ENCODE measurements around the gene GNG7.
"Not testable (repeated sequence)": the region's sequence is repeated elsewhere in the genome, so short reads cannot be mapped to it uniquely, and the experiment has no call there.

The GNG7 gene

DNA sequence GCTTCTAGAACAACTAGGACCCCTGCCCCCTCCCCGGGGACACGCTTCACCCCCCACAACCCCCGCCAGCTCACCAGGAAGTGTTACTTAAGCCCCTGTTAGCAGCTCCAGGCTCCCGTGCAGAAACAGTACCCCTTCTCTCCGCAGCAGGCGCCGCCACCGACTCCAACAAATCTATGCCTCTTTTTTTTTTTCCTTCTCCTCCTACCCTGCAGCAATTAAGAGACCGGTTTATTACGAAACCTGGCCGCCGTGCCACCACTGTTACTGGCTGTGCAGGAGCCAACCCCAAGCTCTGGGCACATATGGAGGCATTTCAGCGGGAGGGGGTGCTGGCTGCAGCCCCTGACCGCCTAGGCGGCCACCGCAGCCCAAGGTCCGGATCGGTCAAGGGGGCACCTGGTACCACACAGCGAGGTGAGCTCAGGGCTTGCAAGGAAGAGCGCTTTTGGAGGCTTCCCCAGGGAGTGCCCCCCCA, 224.2 kb downstream of the GNG7 start:
- peak; percentile 58 for DNase-seq

DNA sequence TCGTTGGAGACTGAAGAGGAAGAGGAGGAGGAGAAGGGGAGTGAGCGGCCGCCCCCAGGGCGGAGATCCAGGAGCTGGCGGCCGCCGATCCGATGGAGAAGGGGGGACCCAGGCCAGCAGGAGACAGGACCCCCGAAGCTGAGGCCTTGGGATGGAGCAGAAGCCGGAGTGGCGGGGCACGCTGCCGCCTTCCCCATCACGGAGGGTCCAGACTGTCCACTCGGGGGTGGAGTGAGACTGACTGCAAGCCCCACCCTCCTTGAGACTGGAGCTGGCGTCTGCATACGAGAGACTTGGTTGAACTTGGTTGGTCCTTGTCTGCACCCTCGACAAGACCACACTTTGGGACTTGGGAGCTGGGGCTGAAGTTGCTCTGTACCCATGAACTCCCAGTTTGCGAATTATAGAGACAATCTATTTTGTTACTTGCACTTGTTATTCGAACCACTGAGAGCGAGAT, 224.7 kb downstream of the GNG7 start:
- DNase-seq = peak; percentile 28

DNA sequence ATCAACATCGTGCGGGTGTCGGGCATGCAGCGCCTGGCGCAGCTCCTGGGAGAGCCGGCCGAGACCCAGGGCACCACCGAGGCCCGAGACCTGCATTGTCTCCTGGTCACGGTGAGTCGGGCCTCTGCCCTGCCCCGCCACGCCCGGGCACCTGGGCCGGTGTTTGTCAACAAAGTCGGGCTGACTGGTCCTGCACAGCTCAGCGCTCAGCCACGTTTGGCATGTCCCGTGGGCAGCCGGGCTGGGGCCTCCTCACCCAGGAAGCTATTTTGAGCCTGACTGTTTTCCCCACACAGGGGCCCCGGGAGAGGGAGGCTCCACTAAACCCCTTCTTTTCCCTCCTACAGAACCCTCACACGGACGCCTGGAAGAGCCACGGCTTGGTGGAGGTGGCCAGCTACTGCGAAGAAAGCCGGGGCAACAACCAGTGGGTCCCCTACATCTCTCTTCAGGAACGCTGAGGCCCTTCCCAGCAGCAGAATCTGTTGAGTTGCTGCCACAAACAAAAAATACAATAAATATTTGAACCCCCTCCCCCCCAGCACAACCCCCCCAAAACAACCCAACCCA, 225.3 kb downstream of the GNG7 start:
- no peak for DNase-seq

DNA sequence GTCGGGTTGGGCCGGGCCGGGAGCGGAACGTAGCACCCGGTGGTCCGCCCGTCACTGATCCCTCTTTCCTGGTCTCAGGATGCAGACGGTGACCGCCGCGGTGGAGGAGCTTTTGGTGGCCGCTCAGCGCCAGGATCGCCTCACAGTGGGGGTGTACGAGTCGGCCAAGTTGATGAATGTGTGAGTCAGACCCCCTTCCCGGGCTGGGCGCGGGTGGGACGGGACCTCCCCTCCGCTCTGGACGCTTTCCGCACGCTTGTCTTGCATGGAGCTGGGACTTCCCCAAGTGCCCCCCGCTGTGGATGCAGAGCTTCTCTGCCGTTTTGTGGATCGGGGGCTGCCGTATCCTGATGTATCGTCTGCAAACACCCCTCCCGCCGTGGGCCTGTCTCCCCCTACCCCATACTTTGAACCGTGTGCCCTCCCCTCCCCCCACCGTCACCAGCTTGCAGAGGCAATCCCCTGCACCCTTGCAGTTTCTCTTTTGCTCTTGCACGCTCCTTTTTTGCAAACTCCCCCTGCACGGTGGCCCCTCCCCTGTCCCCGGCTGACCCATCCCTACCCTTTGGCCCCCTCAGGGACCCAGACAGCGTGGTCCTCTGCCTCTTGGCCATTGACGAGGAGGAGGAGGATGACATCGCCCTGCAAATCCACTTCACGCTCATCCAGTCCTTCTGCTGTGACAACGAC, 225.9 kb downstream of the GNG7 start:
- peak; percentile 44 for DNase-seq

- DNase-seq = peak; percentile 97
Measured at GRCh38 chr19:2475702-2476450, 226.6 kb downstream of the GNG7 start, which contains the start of gene GADD45B. TSS of gene GADD45B (plus strand) at chr19:2476127. CDS start at chr19:2476359, 232 bp downstream.

- peak; percentile 46 for DNase-seq
Measured at GRCh38 chr19:2475018-2475701, 227.3 kb downstream of the GNG7 start.

- DNase-seq = peak; percentile 83
Measured at GRCh38 chr19:2474232-2475017, 228.1 kb downstream of the GNG7 start.

GRCh38 chr19:2469915-2470200, 232.6 kb downstream of the GNG7 start:
- DNase-seq = not testable (repeated sequence)

DNA sequence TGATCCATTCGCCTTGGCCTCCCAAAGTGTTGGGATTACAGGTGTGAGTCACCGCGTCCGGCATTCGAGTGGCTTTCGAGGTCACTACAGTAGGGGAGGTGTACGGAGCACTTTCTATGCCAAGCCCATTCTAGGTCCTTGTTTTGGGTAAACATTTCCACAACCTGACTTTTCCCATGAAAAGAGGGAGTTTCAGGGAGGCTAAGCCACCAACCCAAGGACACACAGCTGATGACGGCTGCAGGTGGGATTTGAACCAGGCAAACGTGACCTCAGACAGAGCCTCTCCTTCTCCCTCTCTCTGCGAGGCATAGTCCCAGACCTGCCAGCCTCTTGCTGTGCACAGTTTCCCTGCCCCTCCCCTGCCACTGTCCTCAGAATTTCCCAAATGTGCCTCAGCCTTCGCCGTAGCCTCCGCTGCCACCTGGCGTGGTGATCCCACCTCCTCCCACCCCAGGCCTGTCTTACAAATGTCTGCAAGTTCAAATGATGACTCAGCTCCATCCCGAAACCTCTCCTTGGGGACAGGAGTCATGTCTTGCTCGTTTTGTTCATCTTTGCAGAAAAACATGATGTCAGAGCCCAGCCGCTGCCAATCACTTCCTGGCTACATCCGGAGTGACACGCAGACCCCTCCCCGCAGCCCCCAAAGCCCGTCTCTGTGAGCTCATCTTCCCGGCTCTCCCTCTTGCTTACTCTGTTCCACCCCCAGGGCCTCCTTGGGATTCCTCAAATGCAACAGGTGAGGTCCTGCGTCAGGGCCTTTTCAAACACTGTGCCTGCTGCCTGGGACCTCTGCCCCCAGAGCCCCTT, 233.2 kb downstream of the GNG7 start:
- DNase-seq = no peak

DNA sequence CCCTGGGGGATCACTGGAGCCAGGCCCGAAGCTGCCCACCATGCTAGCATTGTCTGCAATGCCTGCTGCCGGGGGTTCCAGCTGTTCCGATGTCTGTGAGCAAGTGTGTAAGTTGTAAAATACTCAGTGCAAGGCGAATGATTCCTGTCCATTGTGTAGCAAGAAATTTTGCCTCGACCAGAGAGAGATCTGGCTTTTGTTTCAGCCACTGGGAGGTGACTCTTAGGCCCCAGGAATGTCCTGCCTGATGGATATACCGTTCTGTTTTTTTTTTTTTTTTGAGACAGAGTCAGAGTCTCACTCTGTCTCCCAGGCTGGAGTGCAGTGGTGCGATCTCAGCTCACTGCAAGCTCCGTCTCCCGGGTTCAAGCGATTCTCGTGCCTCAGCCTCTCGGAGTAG, 233.9 kb downstream of the GNG7 start:
- DNase-seq = no peak

GRCh38 chr19:2464389-2464788, 238.1 kb downstream of the GNG7 start:
- no peak for DNase-seq

- not testable (repeated sequence) for DNase-seq
Measured at GRCh38 chr19:2463694-2464093, 238.8 kb downstream of the GNG7 start.

DNA sequence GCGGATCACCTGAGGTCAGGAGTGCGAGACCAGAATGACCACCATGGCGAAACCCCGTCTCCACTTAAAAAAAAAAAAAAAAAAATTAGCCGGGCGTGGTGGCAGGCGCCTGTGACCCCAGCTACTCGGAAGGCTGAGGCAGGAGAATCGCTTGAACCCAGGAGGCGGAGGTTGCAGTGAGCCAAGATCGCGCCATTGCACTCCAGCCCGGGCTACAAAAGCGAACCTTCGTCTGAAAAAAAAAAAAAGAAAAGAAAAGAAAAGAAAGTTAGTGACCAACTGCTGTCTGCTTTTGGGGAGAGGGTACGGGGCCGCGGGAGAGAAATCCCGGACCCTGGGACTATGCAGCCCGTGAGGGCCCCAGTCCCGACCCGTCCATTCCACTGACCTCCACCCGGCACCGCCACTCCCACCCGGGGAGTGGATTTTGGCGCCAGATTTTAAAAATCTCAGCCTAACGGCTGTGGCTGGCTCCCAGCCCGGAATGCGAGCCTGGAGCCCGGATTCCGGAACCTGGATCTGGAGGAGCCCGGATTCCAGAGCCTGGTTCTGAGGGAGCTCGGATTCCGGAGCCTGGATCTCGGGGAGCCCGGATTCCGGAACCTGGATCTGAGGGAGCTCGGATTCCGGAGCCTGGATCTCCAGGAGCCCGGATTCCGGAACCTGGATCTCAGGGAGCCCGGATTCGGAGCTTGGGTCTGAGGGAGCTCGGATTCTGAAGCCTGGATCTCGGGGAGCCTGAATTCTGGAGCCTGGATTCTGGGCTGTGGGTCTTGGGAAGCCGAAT, 239.7 kb downstream of the GNG7 start:
- no peak for DNase-seq

DNA sequence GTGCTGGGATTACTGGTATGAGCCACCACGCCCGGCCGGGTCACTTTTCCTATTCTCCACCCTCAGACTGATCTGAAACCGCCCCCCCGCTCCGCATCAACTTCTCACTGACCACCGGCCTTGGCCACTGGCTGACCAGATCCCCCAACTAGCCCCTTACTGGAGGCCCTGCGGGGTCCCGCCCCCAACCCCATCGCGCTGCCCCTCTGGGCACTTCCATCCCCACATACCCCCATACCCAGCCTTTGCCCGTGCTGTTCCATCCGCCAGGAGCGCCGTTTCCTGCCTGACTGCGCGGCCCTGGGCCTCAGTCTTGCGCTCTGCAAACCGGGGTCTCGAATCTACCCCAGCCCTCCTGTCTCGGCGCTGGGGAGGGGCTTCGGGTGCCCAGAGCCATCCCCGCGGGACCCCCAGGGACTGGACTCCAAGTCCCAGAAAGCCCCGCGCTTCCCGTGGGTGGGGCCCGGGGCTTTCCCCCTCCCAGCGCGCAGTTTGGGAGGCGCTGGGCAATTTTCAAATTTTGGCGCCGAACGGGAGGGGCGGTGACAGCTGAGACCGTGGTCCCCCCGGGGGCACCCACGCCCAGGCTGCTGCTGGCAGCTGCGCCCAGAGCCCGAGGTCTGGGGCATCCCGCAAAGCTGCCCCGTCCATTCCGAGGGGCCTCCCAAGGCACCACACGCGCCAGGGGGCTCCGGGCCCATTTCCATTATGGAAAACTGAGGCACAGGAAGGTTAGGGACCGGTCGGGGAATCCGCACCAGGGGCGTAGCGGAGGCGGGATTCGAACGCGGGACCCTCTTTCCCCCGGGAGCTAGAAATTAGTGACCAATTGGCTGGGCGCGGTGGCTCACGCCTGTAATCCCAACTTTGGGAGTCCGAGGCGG, 240.5 kb downstream of the GNG7 start:
- DNase-seq = peak; percentile 44

All from CD4-positive, alpha-beta T cell treated with Interferon gamma for 1 hour (primary cell).